ENCODE data around the gene IMMP2L.

DNA sequence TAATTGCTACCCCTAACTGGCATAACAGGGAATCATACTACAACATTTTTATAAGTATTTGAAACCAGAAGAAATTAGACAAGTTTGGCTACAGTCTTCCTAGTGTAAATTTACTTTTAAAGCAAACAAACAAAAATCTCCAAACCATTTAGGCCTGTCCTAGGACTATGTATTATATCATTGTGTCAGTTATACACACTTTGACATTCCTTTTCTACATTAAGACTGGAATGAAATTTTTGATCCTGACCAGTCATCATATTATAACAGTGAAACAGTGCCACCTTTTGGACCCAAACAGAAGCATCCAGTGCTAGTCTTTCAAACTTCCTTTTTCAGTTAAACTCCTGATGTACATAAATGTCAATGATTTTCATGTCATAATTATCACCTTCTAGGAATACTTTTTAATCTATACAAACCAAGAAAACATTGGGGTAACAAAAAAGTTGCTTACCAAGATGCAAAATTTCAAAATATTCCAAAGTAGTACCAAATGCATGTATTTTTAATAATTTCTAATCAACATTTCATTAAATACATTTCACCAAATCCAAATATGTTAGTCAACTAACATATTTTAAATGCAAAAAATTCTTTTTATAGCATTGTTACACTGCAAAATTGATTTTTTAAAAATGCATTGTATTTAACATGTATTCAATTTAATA lies 75.7 kb downstream of the IMMP2L start:
- TF ChIP-seq CTCF (IDR thresholded peaks at IDR 0.05; ENCODE audit: low read depth, low read length, missing input control) = peak; percentile 81
- no peak for TF ChIP-seq YY1 (IDR thresholded peaks at IDR 0.05)
- TF ChIP-seq EGR1 (IDR thresholded peaks at IDR 0.05; ENCODE audit: low read depth in 2 of 2) = no peak
- TF ChIP-seq SP1 (IDR thresholded peaks at IDR 0.05) = no peak
- TF ChIP-seq TAF1 (conservative IDR thresholded peaks at IDR 0.05) = no peak
- peak in 1 of 2 donors; percentile 5 for TF ChIP-seq HNF4A (conservative IDR thresholded peaks at IDR 0.05)

Data from liver (tissue), 3 donors.